Kidney (tissue), 14 donors: ENCODE results near the gene KBTBD12. TPM values are rescaled to one million over a fixed set of nuclear protein-coding genes. Genes with fewer than 3 reads are reported as not detected.

Experiments used
- DNase-seq, 5 donors: peaks; one replicate each; pipeline ENCODE4 v3.0.0-alpha.2; 2013 to 2020
- FAIRE-seq: peaks from 2 replicates; lab custom pipeline; 2012; peaks lifted over from hg19 to GRCh38; lab: Jason Lieb, UNC
- H3K27ac ChIP-seq, 2 donors: one replicate each; pipeline ENCODE4 v1.7.0; 2013; ENCODE audit warnings: low read depth in 2 of 2, low read length in 2 of 2, inconsistent platforms in 1 of 2
- H3K27me3 ChIP-seq: one replicate; pipeline ENCODE4 v1.7.1; 2013; ENCODE audit warnings: low read length, inconsistent platforms; ENCODE audit not compliant: control insufficient read depth, insufficient read depth
- H3K36me3 ChIP-seq, 3 donors: one replicate each; pipeline versions ENCODE4 v1.7.0 to v1.7.1; 2013; ENCODE audit warnings: low read length in 3 of 3, control low read depth in 1 of 3, inconsistent platforms in 1 of 3; ENCODE audit not compliant: insufficient read depth in 3 of 3, control insufficient read depth in 2 of 3
- H3K4me1 ChIP-seq, 3 donors: one replicate each; pipeline versions ENCODE4 v1.7.0 to v1.7.1; 2013; ENCODE audit warnings: low read length in 3 of 3, inconsistent platforms in 1 of 3, low read depth in 1 of 3; ENCODE audit not compliant: control insufficient read depth in 2 of 3, insufficient read depth in 2 of 3
- H3K4me3 ChIP-seq, 3 donors: one replicate each; pipeline versions ENCODE4 v1.7.0 to v1.8.1; 2013; ENCODE audit warnings: low read length in 3 of 3, control low read depth in 1 of 3, inconsistent platforms in 1 of 3
- H3K9ac ChIP-seq, 3 donors: one replicate each; pipeline versions ENCODE4 v1.7.0 to v1.7.1; 2013; ENCODE audit warnings: low read length in 3 of 3, control low read depth in 1 of 3, inconsistent platforms in 1 of 3
- H3K9me3 ChIP-seq, 3 donors: one replicate each; pipeline versions ENCODE4 v1.7.0 to v1.7.1; 2013; ENCODE audit warnings: low read length in 3 of 3, control low read depth in 1 of 3, inconsistent platforms in 1 of 3; ENCODE audit not compliant: control insufficient read depth in 2 of 3, insufficient read depth in 1 of 3
- CTCF ChIP-seq: IDR thresholded peaks from 3 replicates; pipeline ENCODE4 v1.5.1; 2012; ENCODE audit warnings: mild to moderate bottlenecking, moderate library complexity, borderline replicate concordance; ENCODE audit not compliant: insufficient read depth; ENCODE audit errors: extremely low read depth
- intact Hi-C: fragments of 100-400 bp; cut with DNase I; formaldehyde crosslinking; loops from one replicate; pipeline ENCODE4 v1.11.1; 2022
- polyA plus RNA-seq: library from polyadenylated mRNA; stranded (reverse); fragments of 350-450 nt; fragmentation: Illumina TruSeq; extraction: RNeasy Lipid Tissue Mini Kit (QIAGEN cat#74804); gene quantifications from one replicate; pipeline ENCODE4 v1.2.3, GENCODE V29; 2014; ENCODE audit warnings: low read depth, low replicate concordance; ENCODE audit not compliant: insufficient read depth
- total RNA-seq: library from RNA; stranded (reverse); fragmentation: NEBNext Ultra II Directional; extraction: Animal tissue kit (Norgen Biotek cat#: 25700); gene quantifications from one replicate; pipeline ENCODE4 v1.2.1, GENCODE V29; 2021
- donor health status: control.
- donor health status: control.
- donor health status: control.
- donor health status: control.
- donor health status: control.
- donor health status: DM: yes; HTN: yes; CAD: no.
- donor health status: Normal renal cell carcinoma (clear cell type).

The KBTBD12 gene
- total and polyA plus RNA-seq, 2 donors from 2014 or later: 1.4 to 1.6 TPM

DNA sequence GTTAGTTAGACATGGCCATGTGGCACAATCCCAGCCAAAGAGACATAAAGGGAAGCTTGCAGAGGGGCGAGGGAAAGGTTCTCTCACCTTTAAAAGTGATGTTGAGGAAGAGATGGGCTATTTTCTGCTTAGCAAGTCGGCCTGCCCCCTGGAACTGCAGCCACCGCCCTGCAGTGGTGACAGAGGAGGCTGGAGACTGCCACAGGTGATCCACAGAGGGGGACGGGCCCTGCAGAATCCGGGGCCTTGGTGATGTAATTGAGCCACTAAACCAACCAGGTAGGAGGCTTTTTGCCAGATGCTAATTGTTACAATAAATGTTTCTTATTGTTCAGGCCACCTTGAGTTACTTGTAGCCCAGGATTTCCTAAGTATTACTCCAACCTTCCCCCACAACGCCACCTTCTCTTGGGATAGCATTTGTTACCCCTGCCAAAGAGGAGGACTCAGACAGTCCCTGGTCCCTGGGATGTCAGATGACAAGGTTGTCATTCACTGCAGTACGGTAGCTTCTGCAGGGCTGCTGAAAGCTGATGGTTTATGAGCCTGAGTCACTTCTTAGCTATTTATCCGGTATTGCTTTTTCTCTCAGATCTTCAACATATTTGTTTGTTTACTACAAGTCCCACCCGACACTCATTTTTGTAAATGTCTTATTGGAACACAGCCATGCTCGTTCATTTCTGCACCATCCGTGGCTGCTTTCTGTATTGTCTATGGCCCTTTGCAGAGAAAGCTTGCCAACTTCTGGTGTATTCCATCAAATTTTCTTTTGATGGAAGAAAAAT, 73.9 kb downstream of the KBTBD12 start:
- Histone ChIP-seq H3K27me3 (no peaks in the 10 kb centered on the region), H3K4me3 (no peak overlapping the region), H3K36me3 (no peaks in the 10 kb centered on the region), H3K9ac (no peak overlapping the region), H3K4me1 (no peaks in the 10 kb centered on the region), H3K27ac (no peak overlapping the region), H3K9me3 (no peaks in the 10 kb centered on the region)
- TF ChIP-seq CTCF: no peak
- intact Hi-C loops: no loop called here
- DNase-seq (no peak), FAIRE-seq (no peak)

DNA sequence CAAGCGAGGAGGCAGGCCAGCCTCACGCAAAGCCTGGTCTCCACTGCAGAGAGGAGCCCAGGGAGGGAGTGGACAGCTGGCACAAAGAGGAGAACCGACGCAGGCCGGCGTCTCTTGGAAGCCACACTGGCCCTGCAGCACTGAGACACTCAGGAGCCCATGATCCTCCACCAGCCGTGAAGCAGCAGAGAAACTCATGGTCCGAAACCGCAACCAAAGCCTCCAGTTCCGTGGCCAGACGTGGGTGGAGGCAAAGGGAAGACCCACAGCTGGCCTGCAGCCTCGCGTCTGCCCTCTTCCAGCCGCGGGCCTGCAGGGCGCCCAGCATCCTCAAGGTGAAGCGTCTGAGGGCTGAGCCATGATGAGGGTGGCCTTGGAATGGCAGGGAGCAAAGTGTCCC, 75.0 kb downstream of the KBTBD12 start:
- intact Hi-C loops: no loop called here
- Histone ChIP-seq H3K4me1 (no peaks in the 10 kb centered on the region), H3K9ac (no peak overlapping the region), H3K27me3 (no peaks in the 10 kb centered on the region), H3K36me3 (no peaks in the 10 kb centered on the region), H3K27ac (no peak overlapping the region), H3K9me3 (no peaks in the 10 kb centered on the region), H3K4me3 (no peak overlapping the region)
- FAIRE-seq: no peak
- no peak for TF ChIP-seq CTCF
- no peak for DNase-seq

GRCh38 chr3:127990461-127990860, 75.4 kb downstream of the KBTBD12 start:
- DNase-seq (no peak), FAIRE-seq (no peak)
- H3K27ac ChIP-seq: no peak overlapping the region
- intact Hi-C loops: no loop called here
- H3K27me3 ChIP-seq: no peaks in the 10 kb centered on the region
- no peaks in the 10 kb centered on the region for H3K9me3 ChIP-seq
- H3K4me1 ChIP-seq: no peaks in the 10 kb centered on the region
- H3K9ac ChIP-seq: no peak overlapping the region
- TF ChIP-seq CTCF: no peak
- no peak overlapping the region for H3K4me3 ChIP-seq
- no peaks in the 10 kb centered on the region for H3K36me3 ChIP-seq
